NCI-H524 (cell line): ENCODE measurements around the gene TMPRSS4.
"Not testable (repeated sequence)": the region's sequence is repeated elsewhere in the genome, so short reads cannot be mapped to it uniquely, and the experiment has no call there.

Experiments used
- DNase-seq, 2 experiments: peaks; one replicate each; lab custom pipeline; 2025; lab: John Stamatoyannopoulos, UW

The TMPRSS4 gene

DNA sequence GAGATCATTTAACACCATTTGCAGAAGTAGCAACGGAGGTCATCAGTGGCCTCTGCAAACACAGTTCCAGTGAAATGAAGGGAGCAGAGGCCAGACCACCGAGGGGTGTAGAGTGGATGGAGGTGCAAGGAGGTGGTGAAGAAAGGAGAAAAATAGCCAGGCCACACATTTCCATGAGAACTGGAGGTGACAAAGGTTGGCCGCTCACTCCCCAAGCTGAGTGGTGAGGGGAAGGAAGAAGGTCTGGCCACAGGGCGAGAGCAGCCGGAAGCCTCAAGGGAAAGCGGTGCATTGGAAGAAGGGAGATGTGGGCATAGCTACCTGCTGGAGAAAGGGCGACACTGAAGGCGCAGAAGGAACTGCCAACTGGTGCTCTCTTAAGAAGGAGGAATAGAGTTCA is 20.1 kb upstream of the TMPRSS4 start:
- no peak for DNase-seq

- DNase-seq, result no peak
Observed at GRCh38 chr11:118057251-118058145, 19.4 kb upstream of the TMPRSS4 start.

DNA sequence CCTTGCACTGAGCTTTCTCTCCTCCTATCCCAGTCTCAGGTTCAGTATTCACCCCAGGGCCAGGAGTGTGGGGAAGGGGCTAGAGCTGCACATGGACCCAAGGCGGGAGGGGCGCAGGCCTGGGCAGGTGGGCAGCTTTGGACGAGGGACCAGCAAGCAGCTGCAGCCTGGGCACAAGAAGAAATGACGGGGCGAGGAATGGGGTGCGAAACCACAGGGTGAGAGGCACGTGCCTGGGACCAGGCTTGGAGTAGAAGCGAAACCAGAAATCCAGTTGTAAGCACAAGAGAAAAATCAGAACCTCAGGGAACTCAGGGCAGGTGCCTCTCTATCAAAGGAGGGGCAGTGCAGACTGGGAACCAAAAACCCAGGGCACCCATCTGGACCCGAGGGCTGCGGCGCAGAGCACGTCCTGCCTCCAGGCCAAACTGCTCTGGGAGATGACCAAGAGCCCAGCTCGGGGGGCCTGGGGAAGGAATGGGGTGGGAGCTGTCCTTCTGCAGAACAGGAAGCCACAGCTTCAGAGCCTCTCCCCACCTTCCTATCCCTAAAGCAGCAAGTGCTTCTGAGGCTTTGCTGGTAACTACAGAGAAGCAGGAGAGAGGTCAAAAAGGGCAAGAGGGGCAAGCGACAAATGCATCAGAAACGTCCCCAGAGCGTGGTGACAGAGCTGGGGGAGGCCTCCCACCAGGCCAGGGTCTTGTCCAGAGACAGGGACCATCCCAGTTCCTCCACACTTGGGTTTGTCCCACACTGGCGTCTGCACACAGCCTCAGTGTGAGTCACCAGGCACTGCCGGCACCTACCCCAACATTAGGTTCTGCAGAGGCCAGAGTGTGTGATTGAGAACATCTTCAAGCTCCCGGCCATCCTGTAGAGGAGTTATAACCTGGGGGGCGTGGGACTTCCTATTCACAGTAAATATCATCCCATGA is 18.3 kb upstream of the TMPRSS4 start:
- no peak for DNase-seq

- no peak for DNase-seq
Observed at GRCh38 chr11:118059246-118059940, 17.5 kb upstream of the TMPRSS4 start.

DNA sequence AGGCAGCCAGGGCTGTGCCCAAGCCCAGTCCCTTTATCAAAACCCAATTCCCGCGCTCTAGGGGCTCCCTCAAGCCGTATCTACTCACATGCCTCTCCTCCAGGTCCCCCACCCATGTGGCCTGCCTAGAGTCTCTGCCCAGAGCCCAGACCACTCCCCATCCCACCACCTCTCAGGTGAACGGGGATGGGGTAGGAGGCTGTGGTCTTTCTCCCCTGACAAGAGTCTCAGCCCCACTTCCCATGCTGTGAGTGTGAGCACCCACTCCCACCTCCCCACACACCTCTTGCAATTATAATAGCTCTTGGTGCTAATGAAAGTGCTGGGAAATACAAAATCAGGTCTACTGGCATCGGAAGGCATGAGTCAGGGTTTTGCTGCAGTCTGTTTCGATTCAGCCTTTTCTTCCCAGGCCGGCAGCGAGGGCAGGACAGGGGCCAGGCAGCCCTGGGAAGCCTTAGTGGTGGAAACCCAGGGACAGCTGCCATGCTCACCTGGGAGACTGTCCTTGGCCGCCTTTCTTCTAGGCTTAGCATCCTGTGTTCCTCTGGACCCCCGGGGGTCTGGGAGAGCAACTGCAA is 16.7 kb upstream of the TMPRSS4 start:
- DNase-seq, result no peak

DNA sequence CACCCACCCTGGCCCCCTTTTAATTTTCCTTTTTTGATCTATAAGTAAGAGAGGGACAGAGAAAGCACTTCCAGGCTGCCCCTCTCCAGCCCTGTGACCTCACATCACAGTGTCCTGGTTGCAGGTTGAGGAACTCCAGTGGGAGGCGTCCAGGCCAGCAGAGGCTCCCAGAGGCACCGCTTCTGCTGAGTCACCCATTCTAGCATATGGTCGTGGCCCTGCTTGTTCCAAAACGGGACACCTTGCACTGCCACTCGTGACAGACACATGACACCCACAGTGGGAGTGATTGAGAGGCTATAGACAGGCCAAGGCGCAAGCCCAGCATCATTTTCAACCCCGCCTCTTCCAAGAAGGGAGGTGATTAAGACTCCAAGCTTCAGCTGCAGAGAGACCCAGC is 16.0 kb upstream of the TMPRSS4 start:
- DNase-seq, result peak in 1 of 2 experiments; percentile 6

GRCh38 chr11:118061586-118062125 is 15.2 kb upstream of the TMPRSS4 start:
- DNase-seq, result no peak

GRCh38 chr11:118062181-118062580 is 14.7 kb upstream of the TMPRSS4 start:
- DNase-seq, result not testable (repeated sequence)

GRCh38 chr11:118062631-118063030 is 14.2 kb upstream of the TMPRSS4 start:
- DNase-seq, result not testable (repeated sequence)

GRCh38 chr11:118064956-118065355 is 11.9 kb upstream of the TMPRSS4 start:
- DNase-seq, result no peak

- DNase-seq, result no peak
Observed at GRCh38 chr11:118065384-118065783, 11.5 kb upstream of the TMPRSS4 start.

GRCh38 chr11:118067006-118067405 is 9.9 kb upstream of the TMPRSS4 start:
- peak; percentile 67 to 89 for DNase-seq

- no peak for DNase-seq
Observed at GRCh38 chr11:118068206-118068944, 8.5 kb upstream of the TMPRSS4 start.

DNA sequence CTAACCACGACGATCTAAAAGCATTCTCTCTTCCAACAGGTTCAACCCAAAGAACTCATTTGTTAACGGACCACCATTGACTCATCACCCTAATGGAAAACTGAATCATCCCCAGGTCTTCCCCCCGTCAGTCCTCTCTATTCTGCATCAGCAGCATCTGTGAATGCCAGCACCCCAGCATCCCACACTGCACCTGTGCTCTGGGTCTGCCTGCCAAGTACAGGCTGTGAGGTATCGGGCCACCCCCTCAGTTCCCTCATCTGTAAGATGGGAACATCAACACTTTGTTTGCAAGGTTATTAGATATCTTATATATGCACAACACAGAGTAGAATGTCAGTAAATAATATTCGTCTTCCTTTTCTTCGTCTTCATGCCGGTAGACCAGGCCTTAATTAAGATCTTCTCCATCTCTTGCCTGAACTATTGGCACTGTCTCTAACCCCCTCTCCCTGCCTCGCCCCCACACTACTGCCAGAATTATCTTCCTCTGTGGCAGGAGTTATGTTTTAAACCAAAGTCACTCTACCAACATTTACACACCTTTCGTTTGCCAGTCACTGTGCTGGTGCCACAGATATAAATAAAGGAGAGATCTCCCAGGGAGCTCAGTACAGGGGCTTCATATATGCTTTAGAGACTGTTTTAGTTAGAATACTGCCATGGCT is 7.8 kb upstream of the TMPRSS4 start:
- DNase-seq, result no peak

DNA sequence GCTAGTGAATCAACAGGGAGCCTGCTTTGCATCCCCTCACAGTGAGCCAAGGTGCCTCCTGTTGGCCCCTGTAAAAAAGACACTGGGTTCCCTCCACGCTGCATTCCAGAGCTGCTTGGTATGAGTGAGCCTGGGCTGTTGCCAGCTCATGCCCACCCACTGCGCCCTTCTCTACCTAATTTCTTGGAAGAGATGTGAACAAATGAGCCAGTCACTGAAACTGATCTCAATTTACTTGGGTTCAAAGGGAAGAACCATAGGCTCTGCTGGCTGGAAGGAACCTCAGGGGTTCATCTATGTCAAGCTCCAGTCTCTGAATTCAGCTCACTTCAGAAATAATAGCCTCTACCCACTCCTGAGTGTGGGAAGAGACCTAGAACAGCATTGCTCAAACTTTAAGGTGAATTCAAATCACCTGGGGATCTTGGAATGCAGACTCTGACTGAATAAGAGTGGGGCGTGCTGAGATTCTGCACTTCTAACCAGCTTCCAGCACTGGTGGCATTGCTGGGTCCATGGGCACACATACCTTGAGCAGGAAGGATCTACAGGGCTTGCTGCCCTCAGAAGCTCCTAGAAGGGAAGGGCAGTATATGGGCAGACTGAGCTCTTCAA is 5.4 kb upstream of the TMPRSS4 start:
- DNase-seq, result no peak

DNA sequence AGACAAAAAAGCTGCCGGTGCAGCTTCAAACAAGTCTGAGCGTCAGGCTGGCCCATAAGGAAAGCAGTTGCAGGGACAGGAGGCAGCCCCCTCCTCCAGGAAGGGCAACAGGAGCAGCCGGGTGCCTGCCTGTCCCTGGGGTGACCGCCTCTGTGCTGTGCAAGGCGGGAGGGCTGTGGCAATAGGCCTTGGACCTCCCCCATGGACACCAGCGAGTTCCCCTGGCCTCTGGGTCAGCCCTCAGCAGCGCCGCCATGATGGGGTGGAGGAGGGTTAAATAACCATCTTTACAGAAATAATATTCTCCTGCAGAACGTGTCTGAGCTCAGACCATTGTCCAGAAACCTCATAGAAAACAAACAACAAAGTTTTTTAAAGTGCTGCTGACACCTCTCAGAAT is 3.3 kb upstream of the TMPRSS4 start:
- DNase-seq, result no peak

DNA sequence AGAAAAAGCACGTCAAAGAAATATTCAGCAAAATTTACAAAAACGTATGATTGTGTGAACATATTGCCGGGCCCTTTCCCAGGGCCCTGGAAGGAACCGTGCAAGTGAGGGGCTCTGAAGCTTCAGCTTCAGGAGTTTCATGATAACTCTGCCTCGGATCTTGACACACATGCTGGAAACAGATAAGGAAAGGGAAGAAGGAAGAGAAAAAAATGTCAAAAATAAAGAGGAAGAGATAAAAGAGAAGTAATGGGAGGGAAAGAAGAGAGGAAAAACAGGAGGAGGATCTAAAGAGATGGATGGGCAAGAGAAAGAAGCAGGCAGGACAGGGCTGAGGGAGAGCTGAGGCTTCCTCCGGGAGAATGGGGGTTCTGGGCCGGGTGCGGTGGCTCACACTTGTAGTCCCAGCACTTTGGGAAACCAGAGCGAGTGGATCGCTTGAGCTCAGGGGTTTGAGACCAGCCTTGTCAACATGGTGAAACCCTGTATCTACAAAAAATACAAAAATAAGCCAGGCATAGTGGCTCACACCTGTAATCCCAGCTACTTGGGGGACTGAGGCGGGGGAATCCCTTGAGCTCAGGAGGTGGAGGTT is 2.7 kb upstream of the TMPRSS4 start:
- no peak for DNase-seq

DNA sequence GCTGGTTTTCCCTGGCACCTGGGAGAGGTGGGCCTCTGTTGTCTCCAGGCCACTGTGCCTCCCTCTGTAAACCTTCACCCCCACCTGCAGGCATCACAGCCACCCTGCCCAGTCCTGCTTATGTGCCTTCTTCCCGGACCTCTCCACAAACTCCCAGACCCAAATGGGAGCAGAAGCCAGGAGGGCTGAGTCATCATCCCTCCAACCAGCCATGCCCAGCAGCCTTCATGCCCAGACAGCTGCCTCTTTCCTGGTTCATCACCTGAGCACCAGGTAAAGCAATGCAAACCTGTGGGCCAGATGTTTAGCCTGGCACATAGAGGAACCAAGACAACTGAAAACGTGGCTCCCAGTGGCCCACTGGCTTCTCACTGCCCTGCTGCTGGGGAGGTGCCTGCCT is 2.1 kb upstream of the TMPRSS4 start:
- no peak for DNase-seq

GRCh38 chr11:118078911-118079411 is 2.1 kb downstream of the TMPRSS4 start:
- peak in 1 of 2 experiments; percentile 11 for DNase-seq
